Measurements from ENCODE around the gene TTLL11.

TTLL11 gene

DNA sequence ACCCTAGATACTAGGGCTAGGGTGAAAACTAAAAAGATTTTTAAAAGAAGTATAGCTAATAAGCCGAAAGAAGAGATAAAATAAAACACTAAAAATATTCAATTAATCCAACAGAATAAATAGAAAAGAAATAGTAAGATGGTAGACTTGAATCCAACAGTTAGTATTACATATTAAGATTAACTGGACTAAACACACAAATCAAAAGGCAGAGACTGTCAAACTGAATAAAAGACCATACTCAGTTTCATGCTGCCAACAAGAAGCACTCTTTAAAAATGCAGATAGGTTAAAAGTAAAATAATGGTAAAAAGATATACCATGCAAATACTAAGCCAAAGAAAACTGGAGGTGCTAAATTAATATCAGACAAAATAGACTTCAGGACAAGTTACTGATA lies 65.0 kb downstream of the TTLL11 start:
- no peak for DNase-seq (ENCODE audit: low spot score)
- TF ChIP-seq, protein P1, sequence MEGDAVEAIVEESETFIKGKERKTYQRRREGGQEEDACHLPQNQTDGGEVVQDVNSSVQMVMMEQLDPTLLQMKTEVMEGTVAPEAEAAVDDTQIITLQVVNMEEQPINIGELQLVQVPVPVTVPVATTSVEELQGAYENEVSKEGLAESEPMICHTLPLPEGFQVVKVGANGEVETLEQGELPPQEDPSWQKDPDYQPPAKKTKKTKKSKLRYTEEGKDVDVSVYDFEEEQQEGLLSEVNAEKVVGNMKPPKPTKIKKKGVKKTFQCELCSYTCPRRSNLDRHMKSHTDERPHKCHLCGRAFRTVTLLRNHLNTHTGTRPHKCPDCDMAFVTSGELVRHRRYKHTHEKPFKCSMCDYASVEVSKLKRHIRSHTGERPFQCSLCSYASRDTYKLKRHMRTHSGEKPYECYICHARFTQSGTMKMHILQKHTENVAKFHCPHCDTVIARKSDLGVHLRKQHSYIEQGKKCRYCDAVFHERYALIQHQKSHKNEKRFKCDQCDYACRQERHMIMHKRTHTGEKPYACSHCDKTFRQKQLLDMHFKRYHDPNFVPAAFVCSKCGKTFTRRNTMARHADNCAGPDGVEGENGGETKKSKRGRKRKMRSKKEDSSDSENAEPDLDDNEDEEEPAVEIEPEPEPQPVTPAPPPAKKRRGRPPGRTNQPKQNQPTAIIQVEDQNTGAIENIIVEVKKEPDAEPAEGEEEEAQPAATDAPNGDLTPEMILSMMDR (IDR thresholded peaks at IDR 0.05; ENCODE audit: extremely low read depth, missing control alignments) = no peak

DNA sequence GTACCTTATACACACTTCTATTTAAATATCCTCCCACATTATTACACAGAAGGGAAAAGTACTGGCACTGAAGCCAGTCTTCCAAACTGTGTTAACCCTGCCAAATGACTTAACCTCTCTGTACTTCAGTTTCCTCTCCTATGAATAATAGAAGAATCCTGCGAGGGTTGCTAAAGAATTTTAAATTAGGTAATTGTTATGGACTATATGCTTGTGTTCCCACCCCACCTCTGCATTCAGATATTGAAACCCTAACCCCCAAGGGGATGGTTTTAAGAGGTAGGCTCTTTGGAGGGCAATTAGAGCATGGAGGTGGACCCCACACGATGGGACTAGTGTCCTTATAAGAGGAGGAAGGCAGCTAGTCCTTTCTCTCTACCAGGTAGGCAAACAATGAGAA lies 72.7 kb downstream of the TTLL11 start:
- no peak for DNase-seq (ENCODE audit: low spot score)
- TF ChIP-seq, protein P1 (IDR thresholded peaks at IDR 0.05; ENCODE audit: extremely low read depth, missing control alignments) = no peak

DNA sequence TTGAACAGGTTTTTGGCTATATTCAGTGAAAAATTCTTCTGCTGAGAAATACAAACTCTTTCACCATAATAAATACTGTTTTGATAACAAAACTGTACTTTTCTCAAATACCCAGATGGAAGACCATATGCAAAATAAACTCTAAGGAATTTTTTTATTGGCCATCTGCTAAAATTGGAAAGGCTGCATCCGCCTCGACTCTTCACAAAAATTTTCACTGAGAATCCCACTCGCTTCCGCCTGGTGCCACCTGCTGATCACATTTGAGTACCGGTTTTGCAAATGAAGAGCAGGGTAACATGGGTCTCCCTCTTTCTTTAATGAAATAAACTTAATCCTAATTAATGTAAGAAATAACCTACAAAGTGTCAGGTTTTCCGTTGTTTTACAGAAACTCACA lies 76.4 kb downstream of the TTLL11 start:
- TF ChIP-seq, protein P1 (IDR thresholded peaks at IDR 0.05; ENCODE audit: extremely low read depth, missing control alignments) = no peak
- DNase-seq (ENCODE audit: low spot score) = no peak

DNA sequence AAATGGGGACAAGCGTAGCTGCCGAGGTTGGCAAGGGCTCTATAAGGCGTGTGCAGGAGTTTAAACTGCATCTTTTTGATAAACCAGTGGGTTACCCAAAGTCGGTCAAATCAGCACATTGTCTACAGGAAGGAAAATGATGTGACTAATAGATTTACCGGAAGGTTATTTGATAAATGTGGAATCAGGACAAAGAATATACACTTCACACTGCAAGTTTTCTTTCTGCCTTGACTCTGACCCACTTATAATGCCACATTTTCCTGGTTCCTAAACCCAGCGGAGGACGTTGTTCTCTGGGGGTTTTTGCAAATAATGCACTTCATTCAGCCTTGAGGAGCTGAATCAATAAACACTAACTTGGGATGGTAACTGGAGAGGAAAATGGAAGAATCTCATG lies 76.8 kb downstream of the TTLL11 start:
- DNase-seq (ENCODE audit: low spot score) = no peak
- TF ChIP-seq, protein P1 (IDR thresholded peaks at IDR 0.05; ENCODE audit: extremely low read depth, missing control alignments) = no peak

DNA sequence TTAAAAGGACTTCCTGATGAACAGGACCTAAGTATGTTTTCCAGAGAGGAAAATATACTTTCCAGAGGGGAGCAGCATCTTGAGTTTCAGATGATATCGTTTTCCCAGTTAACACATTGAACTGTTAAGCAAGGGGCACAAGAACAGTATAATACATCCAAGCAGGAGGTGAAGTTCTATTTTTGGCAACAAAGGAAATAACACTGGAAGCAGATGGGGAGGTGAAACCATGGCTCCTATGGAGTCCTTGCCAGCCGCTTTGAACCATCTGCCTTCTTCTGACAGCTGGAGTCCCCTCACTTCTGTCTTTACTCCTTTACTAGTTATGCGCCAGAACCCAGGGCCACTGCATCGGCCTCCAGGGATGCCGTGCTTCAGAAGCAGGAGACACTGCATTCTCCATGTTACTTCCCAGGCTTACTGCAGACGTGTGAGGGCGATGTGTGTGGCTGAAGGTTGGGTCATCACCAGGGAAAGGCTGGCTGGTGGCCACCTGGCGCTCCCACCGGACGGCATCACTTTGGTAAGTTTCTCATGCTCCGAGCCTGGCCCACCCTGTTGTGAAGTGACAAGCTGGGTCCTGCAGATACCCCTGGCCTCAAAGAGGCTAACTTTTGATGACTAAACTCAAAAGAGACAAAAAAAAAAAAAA lies 77.8 kb downstream of the TTLL11 start:
- DNase-seq (ENCODE audit: low spot score) = no peak
- TF ChIP-seq, protein P1 (IDR thresholded peaks at IDR 0.05; ENCODE audit: extremely low read depth, missing control alignments) = no peak

DNA sequence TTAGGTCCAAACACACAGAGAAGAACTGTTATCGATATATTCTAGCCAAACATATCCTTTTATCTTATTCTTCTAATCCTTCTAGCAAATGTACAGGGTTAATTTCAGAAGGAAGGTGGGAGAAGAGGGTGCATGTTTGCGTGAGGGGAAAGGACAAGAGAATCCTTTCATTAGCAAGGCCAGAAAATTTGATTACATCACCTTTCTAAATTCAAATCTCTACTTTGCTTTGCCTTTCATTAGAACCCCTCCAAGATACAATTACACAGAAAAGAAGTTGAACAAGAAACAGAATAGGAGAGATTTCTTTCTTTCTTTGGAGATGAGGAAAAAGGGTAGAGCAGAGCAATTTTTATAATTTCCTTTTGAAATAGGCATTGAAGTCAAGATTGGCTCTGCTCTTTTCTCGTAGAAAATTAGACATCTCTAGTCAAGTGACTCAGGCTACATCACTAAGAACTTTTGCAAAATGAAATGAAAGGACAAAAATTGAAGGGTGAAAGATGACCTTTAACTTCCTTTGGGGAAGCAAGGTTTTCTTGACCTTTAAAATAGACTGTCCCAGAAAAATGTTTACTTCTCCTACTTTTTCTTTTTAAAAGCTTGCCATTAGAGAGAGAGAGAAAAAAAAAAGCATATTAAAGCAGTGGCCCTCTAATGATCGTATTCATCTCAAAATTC lies 81.2 kb downstream of the TTLL11 start:
- DNase-seq (ENCODE audit: low spot score) = no peak
- TF ChIP-seq, protein P1 (IDR thresholded peaks at IDR 0.05; ENCODE audit: extremely low read depth, missing control alignments) = no peak

DNA sequence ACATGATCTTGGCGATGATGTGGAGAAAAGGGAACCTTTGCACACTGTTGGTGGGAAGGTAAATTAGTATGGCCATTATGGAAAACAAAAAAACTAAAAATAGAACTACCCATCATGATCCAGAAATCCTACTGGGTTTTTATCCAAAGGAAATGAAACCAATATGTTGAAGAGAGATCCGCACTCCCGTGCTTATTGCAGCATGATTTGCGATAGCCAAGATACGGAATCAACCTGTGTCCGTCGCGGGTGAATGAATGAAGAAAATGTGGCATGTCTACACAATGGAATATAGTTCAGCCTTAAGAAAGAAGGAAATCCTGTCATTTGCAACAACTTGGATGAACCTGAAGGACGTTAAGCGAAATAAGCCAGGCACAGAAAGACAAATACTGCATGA lies 84.5 kb downstream of the TTLL11 start:
- TF ChIP-seq, protein P1 (IDR thresholded peaks at IDR 0.05; ENCODE audit: extremely low read depth, missing control alignments) = no peak
- no peak for DNase-seq (ENCODE audit: low spot score)
